IMR-90 (cell line): ENCODE measurements around the gene KCNN3. TPM values are rescaled to one million over a fixed set of nuclear protein-coding genes. Genes with fewer than 3 reads are reported as not detected.

ENCODE experiments used
- ATAC-seq: fragments of 200-7000 bp; cut with Tn5 transposase; 2 replicates; pipeline ENCODE4 v1.9.1; 2020; ENCODE audit warnings: low read depth, mild to moderate bottlenecking, moderate library complexity
- BruUV-seq: library from RNA; stranded (reverse); fragments of 400-500 nt; replicated peaks from 2 replicates; lab custom pipeline; 2021; lab: Mats Ljungman, UMichigan
- CTCF ChIA-PET: fragments of 300-600 bp; formaldehyde crosslinking; extraction: SDS; loops from one replicate; lab custom pipeline; 2021; ENCODE audit warnings: antibody characterized with exemption; lab: Yijun Ruan, JAX
- POLR2A ChIA-PET: fragments of 300-600 bp; sonication (Branson Sonifier 250); formaldehyde crosslinking; loops from one replicate; lab custom pipeline; 2022; ENCODE audit warnings: antibody characterized with exemption; ENCODE audit not compliant: unreplicated experiment; lab: Charles Lee
- DNase-seq: peaks from one replicate; pipeline ENCODE4 v3.0.0; 2013
- H2AFZ ChIP-seq: replicated peaks from 2 replicates; pipeline ENCODE3; 2013; ENCODE audit warnings: low read length, mild to moderate bottlenecking; ENCODE audit not compliant: poor library complexity
- H2AK5ac ChIP-seq: 2 replicates; pipeline ENCODE4 v1.6.1; 2013; ENCODE audit warnings: low read depth, low read length, inconsistent platforms
- H2AK9ac ChIP-seq: replicated peaks from 2 replicates; pipeline ENCODE3; 2013; ENCODE audit warnings: mild to moderate bottlenecking, low read depth, low read length, moderate library complexity; ENCODE audit not compliant: poor library complexity
- H2BK120ac ChIP-seq: 2 replicates; pipeline ENCODE4 v1.6.1; 2013; ENCODE audit warnings: low read depth, low read length, inconsistent platforms
- H2BK15ac ChIP-seq: 3 replicates; pipeline ENCODE4 v1.6.1; 2013; ENCODE audit warnings: low read depth, low read length, inconsistent platforms
- H2BK20ac ChIP-seq: 2 replicates; pipeline ENCODE4 v1.6.1; 2013; ENCODE audit warnings: low read depth, mild to moderate bottlenecking, inconsistent platforms, low read length, moderate library complexity
- H2BK5ac ChIP-seq: 2 replicates; pipeline ENCODE4 v1.6.1; 2013; ENCODE audit warnings: mild to moderate bottlenecking, low read depth, low read length, inconsistent platforms; ENCODE audit not compliant: poor library complexity, severe bottlenecking
- H3K14ac ChIP-seq: replicated peaks from 2 replicates; pipeline ENCODE4 v1.6.1; 2013; ENCODE audit warnings: low read depth, low read length, inconsistent platforms
- H3K18ac ChIP-seq: 2 replicates; pipeline ENCODE4 v1.6.1; 2013; ENCODE audit warnings: low read depth, low read length, control low read depth
- H3K23ac ChIP-seq: 2 replicates; pipeline ENCODE4 v1.6.1; 2013; ENCODE audit warnings: low read depth, low read length, inconsistent platforms
- H3K27ac ChIP-seq: 2 replicates; pipeline ENCODE4 v1.5.1; 2013; ENCODE audit warnings: mild to moderate bottlenecking, control low read depth, low read length; ENCODE audit not compliant: insufficient read depth
- H3K27me3 ChIP-seq: 2 replicates; pipeline ENCODE4 v1.6.1; 2013; ENCODE audit warnings: low read length; ENCODE audit not compliant: control insufficient read depth, insufficient read depth
- H3K36me3 ChIP-seq: 2 replicates; pipeline ENCODE4 v1.6.1; 2013; ENCODE audit warnings: low read length, mixed read lengths; ENCODE audit not compliant: control insufficient read depth, insufficient read depth
- H3K4ac ChIP-seq: 2 replicates; pipeline ENCODE4 v1.6.1; 2013; ENCODE audit warnings: low read depth, low read length, inconsistent platforms
- H3K4me1 ChIP-seq: 2 replicates; pipeline ENCODE4 v1.6.1; 2013; ENCODE audit warnings: low read length, mixed read lengths; ENCODE audit not compliant: control insufficient read depth, insufficient read depth
- H3K4me2 ChIP-seq: 2 replicates; pipeline ENCODE4 v1.6.1; 2013; ENCODE audit warnings: low read depth, mild to moderate bottlenecking, control low read depth, low read length, moderate library complexity
- H3K4me3 ChIP-seq: 2 replicates; pipeline ENCODE4 v1.5.1; 2013; ENCODE audit warnings: low read depth, mild to moderate bottlenecking, control low read depth, low read length, moderate library complexity; ENCODE audit not compliant: insufficient read depth
- H3K56ac ChIP-seq: 2 replicates; pipeline ENCODE4 v1.6.1; 2013; ENCODE audit warnings: low read length, inconsistent platforms; ENCODE audit not compliant: insufficient read depth; ENCODE audit errors: extremely low read depth
- H3K79me1 ChIP-seq, 2 experiments: 2 replicates each; pipeline ENCODE4 v1.6.1; 2013; ENCODE audit warnings: low read length in 2 of 2, inconsistent platforms in 1 of 2, low read depth in 1 of 2
- H3K9ac ChIP-seq: 2 replicates; pipeline ENCODE4 v1.6.1; 2013; ENCODE audit warnings: low read depth, low read length, control low read depth
- H3K9me1 ChIP-seq: 2 replicates; pipeline ENCODE4 v1.6.1; 2013; ENCODE audit warnings: low read length, inconsistent platforms; ENCODE audit not compliant: insufficient read depth
- H3K9me3 ChIP-seq: 2 replicates; pipeline ENCODE4 v1.6.1; 2013; ENCODE audit warnings: low read length; ENCODE audit not compliant: control insufficient read depth, insufficient read depth
- H4K20me1 ChIP-seq: 2 replicates; pipeline ENCODE4 v1.6.1; 2013; ENCODE audit warnings: low read length, inconsistent platforms; ENCODE audit not compliant: insufficient read depth
- H4K5ac ChIP-seq: 2 replicates; pipeline ENCODE4 v1.6.1; 2013; ENCODE audit warnings: mild to moderate bottlenecking, low read depth, low read length, control low read depth
- H4K8ac ChIP-seq, 2 experiments: 2 replicates each; pipeline ENCODE4 v1.6.1; 2013; ENCODE audit warnings: low read depth in 2 of 2, low read length in 2 of 2, control low read depth in 1 of 2, inconsistent platforms in 1 of 2
- H4K91ac ChIP-seq: 2 replicates; pipeline ENCODE4 v1.6.1; 2013; ENCODE audit warnings: low read depth, low read length, inconsistent platforms; ENCODE audit not compliant: insufficient read depth
- CEBPB ChIP-seq: IDR thresholded peaks from 2 replicates; pipeline ENCODE4 v1.6.1; 2012; ENCODE audit warnings: low read depth, low read length, improper control_type of control experiment
- FOS ChIP-seq: fragments of 150-350 bp; IDR thresholded peaks from 2 replicates; pipeline ENCODE4 v1.6.1; 2016; ENCODE audit warnings: low read depth, low read length
- MAZ ChIP-seq: IDR thresholded peaks from 2 replicates; pipeline ENCODE4 v1.6.1; 2012; ENCODE audit warnings: low read depth, mild to moderate bottlenecking, low read length, improper control_type of control experiment, moderate library complexity, borderline replicate concordance
- MXI1 ChIP-seq: IDR thresholded peaks from 2 replicates; pipeline ENCODE4 v1.6.1; 2012; ENCODE audit warnings: low read depth, mild to moderate bottlenecking, low read length, moderate library complexity, borderline replicate concordance
- NFE2L2 ChIP-seq: fragments of 150-350 bp; IDR thresholded peaks from 2 replicates; pipeline ENCODE4 v1.6.1; 2016; ENCODE audit warnings: low read depth, mild to moderate bottlenecking, low read length
- POLR2A ChIP-seq: IDR thresholded peaks from 2 replicates; pipeline ENCODE4 v1.6.1; 2012; ENCODE audit warnings: mild to moderate bottlenecking, low read depth, low read length
- RCOR1 ChIP-seq: IDR thresholded peaks from 2 replicates; pipeline ENCODE4 v1.6.1; 2012; ENCODE audit warnings: mild to moderate bottlenecking, low read length, improper control_type of control experiment; ENCODE audit not compliant: insufficient replicate concordance
- RFX5 ChIP-seq: IDR thresholded peaks from 2 replicates; pipeline ENCODE4 v1.8.0; 2012; ENCODE audit warnings: low read depth, mild to moderate bottlenecking, low read length, moderate library complexity
- SMC3 ChIP-seq: fragments of 150-350 bp; IDR thresholded peaks from 2 replicates; pipeline ENCODE4 v1.6.1; 2016; ENCODE audit warnings: low read depth, mild to moderate bottlenecking, antibody characterized with exemption, low read length, moderate library complexity
- WGBS, 2 experiments: methylation state at CpG; one replicate each; pipeline versions ENCODE4 v1.1.5 to v1.1.7; 2013; ENCODE audit warnings: missing lambda C conversion rate in 2 of 2; ENCODE audit not compliant: insufficient read length in 1 of 2; ENCODE audit errors: extremely low coverage in 2 of 2; 5-methylcytosine and 5-hydroxymethylcytosine counted together
- dilution Hi-C: fragments of 300-500 bp; cut with HindIII; formaldehyde crosslinking; loops from one replicate; pipeline ENCODE4 v1.14.3; 2018; ENCODE audit warnings: low sequenced_read_pairs; ENCODE audit not compliant: unreplicated experiment
- in situ Hi-C: fragments of 300-500 bp; cut with MboI; formaldehyde crosslinking; loops from 3 replicates; pipeline ENCODE4 v1.14.3; 2019; ENCODE audit warnings: low sequenced_read_pairs, inconsistent platforms, mixed read lengths
- intact Hi-C: fragments of 100-400 bp; cut with micrococcal nuclease; formaldehyde crosslinking; loops from 2 replicates; pipeline ENCODE4 v1.10.0; 2022
- polyA plus RNA-seq, 3 experiments: library from polyadenylated mRNA; depleted of rRNA; stranded (reverse); fragments of >200 nt; gene quantifications; 2 replicates each; pipeline ENCODE4 v1.2.3, GENCODE V29; 2012; ENCODE audit warnings: low replicate concordance in 1 of 3
- total RNA-seq: library from RNA; depleted of rRNA; stranded (reverse); fragments of >200 nt; gene quantifications from 2 replicates; pipeline ENCODE4 v1.2.3, GENCODE V29; 2012
- TF ChIP-seq, protein P1 (sequence below): fragments of 150-350 bp; IDR thresholded peaks from 2 replicates; pipeline ENCODE4 v1.6.1; 2016; ENCODE audit warnings: low read depth, mild to moderate bottlenecking, low read length, moderate library complexity, borderline replicate concordance
- TF ChIP-seq, protein P2 (sequence below): conservative IDR thresholded peaks from 2 replicates; pipeline ENCODE4 v1.5.1; 2012; ENCODE audit warnings: mild to moderate bottlenecking, low read depth, low read length, improper control_type of control experiment

KCNN3 gene
- total and polyA plus RNA-seq, 2 of the 4 experiments (the other 2 are of a cell fraction) = 0.02 TPM; not detected in 1

- no peak overlapping the region for H3K56ac ChIP-seq
- no peak overlapping the region for H2BK5ac ChIP-seq
- ATAC-seq (peak; percentile 62), DNase-seq (peak; percentile 26)
- peak overlapping the region; percentile 24; the same call in 1 of the 2 replicates for H3K18ac ChIP-seq
- no peaks in the 10 kb centered on the region for H3K9me3 ChIP-seq
- H3K36me3 ChIP-seq = no peaks in the 10 kb centered on the region
- H3K9me1 ChIP-seq = no peaks in the 10 kb centered on the region; the same call in 1 of the 2 replicates
- 70% methylated on average over 4 of the region's 19 CpGs; no CpG with 5 or more reads in 1 of the 2 experiments for WGBS, 2 experiments
- peaks cover 46% of the 10 kb centered on the region for H3K27me3 ChIP-seq
- no peak overlapping the region for H2AK5ac ChIP-seq
- peak overlapping the region; percentile 70 to 85 for H4K8ac ChIP-seq
- H3K27ac ChIP-seq = peak overlapping the region; percentile 12; the same call in 1 of the 2 replicates
- peak overlapping the region; percentile 77 for H2AFZ ChIP-seq
- H2BK20ac ChIP-seq = peak overlapping the region; percentile 59; the same call in 1 of the 2 replicates
- H4K20me1 ChIP-seq = no peaks in the 10 kb centered on the region
- no peak overlapping the region for H3K4me3 ChIP-seq
- H2BK15ac ChIP-seq = no peak overlapping the region
- intact Hi-C loops = no loop called here
- H3K4me1 ChIP-seq = peaks cover 10% of the 10 kb centered on the region; the same call in 1 of the 2 replicates
- CTCF ChIA-PET = no interaction called here
- dilution Hi-C loops = no loop called here
- H2AK9ac ChIP-seq = no peak overlapping the region
- in situ Hi-C loops = no loop called here
- H3K4ac ChIP-seq = no peak overlapping the region
- H3K4me2 ChIP-seq = no peak overlapping the region
- no peaks in the 10 kb centered on the region for H3K79me1 ChIP-seq
- H3K23ac ChIP-seq = no peak overlapping the region
- peak overlapping the region; percentile 29; the same call in 1 of the 2 replicates for H3K9ac ChIP-seq
- POLR2A ChIA-PET = no interaction called here
- TF ChIP-seq RCOR1 (no peak), CEBPB (no peak), SMC3 (no peak), POLR2A (no peak), MAZ (no peak), MXI1 (no peak), FOS (no peak), NFE2L2 (no peak), RFX5 (no peak)
- TF ChIP-seq, protein P1, sequence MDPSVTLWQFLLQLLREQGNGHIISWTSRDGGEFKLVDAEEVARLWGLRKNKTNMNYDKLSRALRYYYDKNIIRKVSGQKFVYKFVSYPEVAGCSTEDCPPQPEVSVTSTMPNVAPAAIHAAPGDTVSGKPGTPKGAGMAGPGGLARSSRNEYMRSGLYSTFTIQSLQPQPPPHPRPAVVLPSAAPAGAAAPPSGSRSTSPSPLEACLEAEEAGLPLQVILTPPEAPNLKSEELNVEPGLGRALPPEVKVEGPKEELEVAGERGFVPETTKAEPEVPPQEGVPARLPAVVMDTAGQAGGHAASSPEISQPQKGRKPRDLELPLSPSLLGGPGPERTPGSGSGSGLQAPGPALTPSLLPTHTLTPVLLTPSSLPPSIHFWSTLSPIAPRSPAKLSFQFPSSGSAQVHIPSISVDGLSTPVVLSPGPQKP = no peak
- TF ChIP-seq, protein P2, sequence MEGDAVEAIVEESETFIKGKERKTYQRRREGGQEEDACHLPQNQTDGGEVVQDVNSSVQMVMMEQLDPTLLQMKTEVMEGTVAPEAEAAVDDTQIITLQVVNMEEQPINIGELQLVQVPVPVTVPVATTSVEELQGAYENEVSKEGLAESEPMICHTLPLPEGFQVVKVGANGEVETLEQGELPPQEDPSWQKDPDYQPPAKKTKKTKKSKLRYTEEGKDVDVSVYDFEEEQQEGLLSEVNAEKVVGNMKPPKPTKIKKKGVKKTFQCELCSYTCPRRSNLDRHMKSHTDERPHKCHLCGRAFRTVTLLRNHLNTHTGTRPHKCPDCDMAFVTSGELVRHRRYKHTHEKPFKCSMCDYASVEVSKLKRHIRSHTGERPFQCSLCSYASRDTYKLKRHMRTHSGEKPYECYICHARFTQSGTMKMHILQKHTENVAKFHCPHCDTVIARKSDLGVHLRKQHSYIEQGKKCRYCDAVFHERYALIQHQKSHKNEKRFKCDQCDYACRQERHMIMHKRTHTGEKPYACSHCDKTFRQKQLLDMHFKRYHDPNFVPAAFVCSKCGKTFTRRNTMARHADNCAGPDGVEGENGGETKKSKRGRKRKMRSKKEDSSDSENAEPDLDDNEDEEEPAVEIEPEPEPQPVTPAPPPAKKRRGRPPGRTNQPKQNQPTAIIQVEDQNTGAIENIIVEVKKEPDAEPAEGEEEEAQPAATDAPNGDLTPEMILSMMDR = no peak
- BruUV-seq = no TSS peak
- H4K91ac ChIP-seq = no peak overlapping the region
- H2BK120ac ChIP-seq = peak overlapping the region; percentile 54; the same call in 1 of the 2 replicates
- H4K5ac ChIP-seq = peak overlapping the region; percentile 73
- 0 out of 2 replicates have a peak overlapping the region, but pooled peaks have one; percentile 48 for H3K14ac ChIP-seq
Measured at GRCh38 chr1:154840269-154841176, 29.6 kb downstream of the KCNN3 start.
